HG02943 (cell line): ENCODE results near the gene ZSCAN30.
A peak's percentile ranks its signal among the peaks of the same experiment; 100 is the strongest.

ENCODE experiments used
- ATAC-seq: cut with Tn5 transposase; IDR thresholded peaks from one replicate; pipeline ENCODE4 v1.9.1; 2021; ENCODE audit warnings: mild to moderate bottlenecking, low read depth, moderate library complexity; ENCODE audit not compliant: unreplicated experiment

ZSCAN30 gene

DNA sequence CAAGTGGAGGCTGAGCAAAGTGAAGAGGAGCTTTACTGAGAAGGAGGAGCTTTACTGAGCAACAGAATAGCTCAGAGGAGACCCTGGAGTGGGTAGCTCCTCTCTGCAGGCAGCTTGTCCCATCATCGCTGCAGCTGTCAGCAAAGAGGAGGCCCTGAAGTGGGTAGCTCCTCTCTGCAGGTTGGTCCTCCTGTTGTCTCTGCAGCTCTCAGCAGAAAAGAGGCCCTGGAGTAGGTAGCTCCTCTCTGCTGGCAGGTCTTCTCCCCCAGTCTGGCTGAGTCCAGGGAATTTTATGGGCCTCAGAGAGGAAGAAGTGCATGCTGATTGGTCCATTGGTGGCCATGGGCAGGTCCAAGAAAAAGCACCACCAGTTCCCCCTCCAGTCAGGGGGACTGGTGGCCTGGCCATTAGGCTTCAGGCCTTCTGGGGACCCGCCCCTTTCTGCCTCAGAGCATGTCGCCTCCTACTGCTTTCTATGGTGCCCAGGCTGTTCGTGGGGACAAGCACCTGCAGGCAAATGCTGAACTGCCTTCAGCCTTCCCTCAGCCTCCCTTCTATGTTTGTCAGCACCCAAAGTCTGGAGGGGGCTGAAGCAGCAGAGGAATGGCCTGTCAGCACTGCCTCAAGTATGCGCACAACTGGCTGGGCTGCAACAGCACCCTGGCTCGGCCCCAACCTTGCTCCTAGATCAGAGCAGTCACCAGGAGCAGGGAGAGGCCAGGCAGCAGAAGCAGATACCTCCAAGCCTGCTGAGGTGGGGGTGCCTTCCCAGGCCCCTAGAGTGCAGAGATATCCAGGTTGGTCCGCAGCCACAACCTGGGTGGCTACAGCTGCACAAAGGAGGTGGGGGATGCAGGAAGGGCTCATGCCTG lies 5.9 kb downstream of the ZSCAN30 start:
- no peak for ATAC-seq

DNA sequence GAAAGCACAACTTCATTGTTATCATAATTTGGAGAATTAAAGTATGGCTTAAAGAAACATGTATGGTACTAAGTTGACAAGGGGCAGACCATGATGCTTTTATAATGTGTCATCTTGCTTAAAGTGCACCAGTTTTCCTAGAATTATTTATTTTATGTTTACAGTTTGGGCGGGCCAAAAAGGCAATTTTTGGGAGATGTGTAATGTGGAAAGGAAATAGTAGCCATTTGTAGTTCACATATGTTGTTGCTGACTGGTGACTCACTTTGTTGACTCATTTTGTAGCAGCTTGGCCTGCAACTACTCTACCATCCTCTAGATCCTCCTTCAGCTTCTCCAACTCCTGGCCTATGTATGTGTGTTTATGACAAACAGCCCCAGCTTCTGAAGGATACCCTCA lies 7.7 kb downstream of the ZSCAN30 start:
- no peak for ATAC-seq

GRCh38 chr18:35278969-35279368 lies 11.1 kb downstream of the ZSCAN30 start:
- no peak for ATAC-seq

DNA sequence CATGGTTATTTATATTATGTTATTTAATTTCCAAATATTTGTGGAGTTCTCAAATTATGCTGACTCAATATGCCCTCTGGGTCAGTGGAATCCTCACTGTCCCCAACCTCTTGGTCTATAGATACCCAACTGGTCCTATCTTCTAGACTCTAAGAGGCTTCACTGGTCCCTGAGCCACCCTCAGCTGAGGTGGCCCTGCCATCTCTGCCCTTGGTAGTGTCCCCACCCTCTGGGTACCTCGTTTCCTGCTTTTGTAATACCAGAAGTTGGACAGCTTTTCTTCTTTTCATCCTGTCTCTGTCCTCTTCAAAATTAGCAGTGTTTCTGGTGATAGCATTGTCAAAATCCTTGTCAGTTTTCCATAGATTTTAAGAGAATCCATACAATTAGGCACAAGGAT lies 11.9 kb downstream of the ZSCAN30 start:
- no peak for ATAC-seq

DNA sequence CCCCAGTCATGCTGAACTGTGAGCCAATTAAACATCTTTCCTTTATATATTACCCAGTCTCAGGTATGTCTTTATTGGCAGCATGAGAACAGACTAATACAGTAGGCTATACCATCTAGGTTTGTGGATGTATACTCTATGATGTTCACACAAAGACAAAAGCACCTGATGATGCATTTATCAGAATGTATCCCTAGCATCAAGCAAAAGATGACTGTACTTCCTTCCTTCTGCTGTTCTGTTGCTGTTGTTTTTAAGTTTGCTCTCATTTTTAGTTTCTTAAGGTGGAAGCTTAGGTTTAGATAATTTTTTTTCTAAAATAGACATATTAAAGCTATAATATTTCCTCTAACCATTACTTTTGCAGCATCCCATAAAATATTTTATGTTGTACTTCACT lies 12.4 kb downstream of the ZSCAN30 start:
- ATAC-seq, result no peak

- no peak for ATAC-seq
Observed at GRCh38 chr18:35276267-35276666, 13.8 kb downstream of the ZSCAN30 start.

- ATAC-seq, result no peak
Observed at GRCh38 chr18:35271656-35272055, 18.4 kb downstream of the ZSCAN30 start.

GRCh38 chr18:35268821-35269220 lies 21.2 kb downstream of the ZSCAN30 start:
- no peak for ATAC-seq

GRCh38 chr18:35267809-35268208 lies 22.2 kb downstream of the ZSCAN30 start:
- ATAC-seq, result no peak

DNA sequence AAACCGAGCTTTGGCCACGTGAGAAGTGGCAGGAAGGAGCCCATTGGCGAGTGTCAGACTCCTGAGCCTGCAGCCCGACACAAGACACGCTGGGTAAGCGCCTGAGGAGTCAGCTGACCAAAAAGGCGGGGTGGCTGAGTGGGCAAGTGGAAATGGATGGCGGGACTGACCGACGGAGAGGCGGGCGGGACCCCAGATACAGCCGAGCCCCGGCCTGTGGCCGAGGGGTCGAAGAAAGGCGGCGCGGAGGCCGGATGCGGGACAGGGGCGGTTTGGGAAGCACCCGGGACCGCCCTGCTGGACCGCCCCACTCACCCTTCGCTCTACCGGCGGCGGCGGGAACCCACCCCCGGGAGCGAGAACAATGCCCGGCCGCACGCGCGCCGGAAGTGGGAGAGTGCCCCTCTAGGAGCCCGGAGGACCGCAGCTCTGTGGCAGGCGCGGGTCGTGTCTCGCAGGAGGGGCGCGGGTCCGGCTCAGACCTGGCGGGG lies 22.8 kb downstream of the ZSCAN30 start:
- ATAC-seq, result peak; percentile 57

- ATAC-seq, result no peak
Observed at GRCh38 chr18:35264409-35264808, 25.6 kb downstream of the ZSCAN30 start.

GRCh38 chr18:35256947-35257346 lies 33.1 kb downstream of the ZSCAN30 start:
- ATAC-seq, result no peak

GRCh38 chr18:35253655-35254287 lies 36.3 kb downstream of the ZSCAN30 start:
- ATAC-seq, result no peak

GRCh38 chr18:35252466-35252865 lies 37.6 kb downstream of the ZSCAN30 start:
- ATAC-seq, result no peak

GRCh38 chr18:35248429-35248828 lies 41.6 kb downstream of the ZSCAN30 start:
- no peak for ATAC-seq

DNA sequence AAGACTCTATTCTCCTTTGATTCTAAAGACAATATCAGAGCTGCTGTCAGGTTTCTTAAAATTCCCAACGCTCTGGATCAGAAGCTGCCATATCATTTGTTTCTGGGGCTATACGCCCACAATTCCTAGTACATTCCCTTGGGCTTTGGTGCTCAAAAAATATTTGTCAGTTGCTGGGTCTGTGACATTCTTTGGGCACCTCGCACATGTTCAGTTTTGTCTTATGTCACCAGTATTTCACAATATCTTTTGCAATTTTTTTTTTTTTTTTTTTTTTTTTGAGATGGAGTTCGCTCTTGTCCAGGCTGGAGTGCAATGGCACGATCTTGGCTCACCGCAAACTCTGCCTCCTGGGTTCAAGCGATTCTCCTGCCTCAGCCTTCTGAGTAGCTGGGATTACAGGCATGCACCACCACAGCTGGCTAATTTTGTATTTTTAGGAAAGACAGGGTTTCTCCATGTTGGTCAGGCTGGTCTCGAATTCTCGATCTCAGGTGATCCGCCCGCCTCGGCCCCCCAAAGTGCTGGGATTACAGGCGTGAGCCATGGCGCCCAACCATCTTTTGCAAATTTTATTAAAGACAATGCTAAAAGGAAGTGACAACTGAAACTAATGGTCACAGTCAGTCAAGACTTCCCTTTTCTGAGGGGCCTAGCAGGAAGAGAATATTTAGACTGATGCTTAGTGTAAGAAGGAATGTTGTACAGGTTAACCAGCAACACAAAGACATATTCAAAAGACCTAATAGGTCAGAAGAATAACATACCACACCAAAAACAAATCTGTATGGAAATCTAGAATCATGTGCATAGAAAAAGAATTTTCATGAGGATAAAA lies 42.4 kb downstream of the ZSCAN30 start:
- no peak for ATAC-seq

DNA sequence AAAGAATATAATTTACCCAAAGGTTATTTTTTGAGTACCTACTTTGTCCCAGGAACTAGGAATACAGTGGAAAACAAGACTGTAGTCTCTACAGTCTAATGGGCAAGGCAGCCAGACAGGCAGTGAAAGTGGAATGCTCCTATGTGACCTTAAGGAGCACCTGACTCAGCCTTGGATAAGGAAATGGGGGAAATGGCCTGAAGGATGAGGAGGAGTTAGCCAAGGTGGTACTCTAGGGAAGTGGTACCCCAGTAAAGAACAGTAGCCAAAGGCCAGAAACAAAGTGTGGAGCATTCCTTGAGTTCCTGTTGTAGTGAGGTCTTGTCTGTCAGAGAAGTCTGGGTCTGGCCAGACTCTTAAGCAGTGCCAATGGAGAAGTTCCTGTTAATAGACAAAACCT lies 43.2 kb downstream of the ZSCAN30 start:
- no peak for ATAC-seq

- ATAC-seq, result no peak
Observed at GRCh38 chr18:35245719-35246317, 44.2 kb downstream of the ZSCAN30 start.

- ATAC-seq, result no peak
Observed at GRCh38 chr18:35244671-35245070, 45.4 kb downstream of the ZSCAN30 start.

- ATAC-seq, result no peak
Observed at GRCh38 chr18:35242426-35242825, 47.6 kb downstream of the ZSCAN30 start.

GRCh38 chr18:35241448-35241804 lies 48.6 kb downstream of the ZSCAN30 start:
- ATAC-seq, result no peak
